MM.1S (cell line): Measurements from ENCODE around the gene DNAH8.

ENCODE experiments used
- DNase-seq: peaks from one replicate; pipeline ENCODE4 v3.0.0-alpha.2; 2015
- H2AFZ ChIP-seq: fragments of 300-600 bp; sonication (generic); 2 replicates; pipeline ENCODE4 v1.6.0; 2016; ENCODE audit warnings: antibody characterized with exemption, low read length
- H3F3A ChIP-seq: fragments of 300-600 bp; sonication (generic); 2 replicates; pipeline ENCODE4 v1.6.1; 2016; ENCODE audit warnings: mild to moderate bottlenecking, antibody characterized with exemption, low read length, moderate library complexity, mixed read lengths; ENCODE audit not compliant: insufficient read depth
- H3K27ac ChIP-seq: fragments of 300-600 bp; sonication (generic); 2 replicates; pipeline ENCODE4 v1.5.1; 2016; ENCODE audit warnings: mild to moderate bottlenecking, low read length
- H3K27me3 ChIP-seq: fragments of 300-600 bp; sonication (generic); replicated peaks from 2 replicates; pipeline ENCODE4 v1.6.0; 2016; ENCODE audit warnings: low read length; ENCODE audit not compliant: insufficient read depth
- H3K36me3 ChIP-seq: fragments of 300-600 bp; sonication (generic); replicated peaks from 2 replicates; pipeline ENCODE4 v1.6.1; 2016; ENCODE audit warnings: mild to moderate bottlenecking, low read length, mixed read lengths; ENCODE audit not compliant: insufficient read depth
- H3K4me1 ChIP-seq: fragments of 300-600 bp; sonication (generic); 2 replicates; pipeline ENCODE4 v1.6.1; 2016; ENCODE audit warnings: low read length, mixed read lengths
- H3K4me2 ChIP-seq: fragments of 300-600 bp; sonication (generic); 2 replicates; pipeline ENCODE4 v1.6.0; 2016; ENCODE audit warnings: low read depth, low read length
- H3K4me3 ChIP-seq: fragments of 300-600 bp; sonication (generic); 2 replicates; pipeline ENCODE4 v1.5.1; 2016; ENCODE audit warnings: low read length, mixed read lengths
- H3K79me2 ChIP-seq: fragments of 300-600 bp; sonication (generic); 2 replicates; pipeline ENCODE4 v1.6.1; 2016; ENCODE audit warnings: mixed run types, low read length, mixed read lengths
- H3K9ac ChIP-seq: fragments of 300-600 bp; sonication (generic); 2 replicates; pipeline ENCODE4 v1.6.1; 2016; ENCODE audit warnings: low read length, mixed read lengths
- H3K9me2 ChIP-seq: fragments of 300-600 bp; sonication (generic); replicated peaks from 2 replicates; pipeline ENCODE4 v1.6.1; 2016; ENCODE audit warnings: mild to moderate bottlenecking, low read length, mixed read lengths; ENCODE audit not compliant: insufficient read depth
- H3K9me3 ChIP-seq: fragments of 300-600 bp; sonication (generic); replicated peaks from 2 replicates; pipeline ENCODE4 v1.6.1; 2016; ENCODE audit warnings: mild to moderate bottlenecking, low read length, mixed read lengths; ENCODE audit not compliant: insufficient read depth
- H4K20me1 ChIP-seq: fragments of 300-600 bp; sonication (generic); 2 replicates; pipeline ENCODE4 v1.6.1; 2016; ENCODE audit warnings: mild to moderate bottlenecking, low read length, moderate library complexity, mixed read lengths; ENCODE audit not compliant: insufficient read depth
- EZH2 ChIP-seq: fragments of 300-600 bp; sonication (generic); optimal IDR thresholded peaks from 2 replicates; pipeline ENCODE3; 2017; ENCODE audit warnings: low read depth, mild to moderate bottlenecking, antibody characterized with exemption, low read length, mixed read lengths
- EZH2phosphoT487 ChIP-seq: fragments of 300-600 bp; sonication (generic); IDR thresholded peaks from 2 replicates; pipeline ENCODE4 v1.6.1; 2018; ENCODE audit warnings: antibody characterized with exemption, low read length
- TF ChIP-seq, protein P1 (sequence below): fragments of 300-600 bp; sonication (generic); IDR thresholded peaks from 2 replicates; pipeline ENCODE4 v1.5.1; 2016; ENCODE audit warnings: antibody characterized with exemption, low read length, mixed read lengths

Gene DNAH8

DNA sequence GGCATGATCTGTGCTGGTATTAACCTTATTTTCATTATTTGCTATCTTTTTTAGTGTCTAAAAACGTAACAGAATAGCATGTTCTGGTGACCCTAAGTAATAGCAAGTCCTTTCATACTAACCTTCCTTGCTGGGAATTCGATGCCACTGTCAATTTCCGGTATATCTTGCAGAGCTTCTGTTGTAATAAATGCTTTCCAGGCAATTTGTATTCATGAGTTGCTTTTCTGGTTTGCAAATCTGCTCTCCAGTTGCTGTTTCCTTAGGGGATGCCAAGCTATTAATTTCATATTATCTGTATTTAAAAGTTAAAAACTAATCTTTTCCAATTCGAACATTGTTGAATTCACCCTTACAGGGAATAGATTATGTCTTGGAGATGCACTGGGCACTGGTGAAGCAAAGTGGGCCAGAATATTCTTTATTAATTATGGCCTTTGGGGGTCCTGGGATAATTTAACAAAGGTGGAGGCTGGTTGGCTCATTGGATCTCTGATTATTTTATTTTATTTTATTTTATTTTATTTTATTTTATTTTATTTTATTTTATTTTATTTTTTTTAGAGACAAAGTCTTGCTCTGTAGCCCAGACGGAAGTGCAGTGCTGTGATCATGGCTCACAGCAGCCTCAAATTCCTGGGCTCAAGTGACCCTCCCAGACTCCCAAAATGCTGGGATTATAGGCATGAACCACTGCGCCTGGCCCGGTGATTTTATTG, 209.8 kb downstream of the DNAH8 start:
- Histone ChIP-seq H4K20me1 (no peaks in the 10 kb centered on the region), H3K36me3 (no peaks in the 10 kb centered on the region), H3K4me1 (no peaks in the 10 kb centered on the region), H3K27ac (no peak overlapping the region), H3K27me3 (no peaks in the 10 kb centered on the region), H3K79me2 (no peaks in the 10 kb centered on the region), H3K9me3 (no peaks in the 10 kb centered on the region), H3K4me2 (no peak overlapping the region), H3F3A (no peaks in the 10 kb centered on the region), H3K4me3 (no peak overlapping the region), H3K9me2 (no peaks in the 10 kb centered on the region), H2AFZ (no peak overlapping the region), H3K9ac (no peak overlapping the region)
- DNase-seq = no peak
- no peak for TF ChIP-seq EZH2phosphoT487
- TF ChIP-seq, protein P1, sequence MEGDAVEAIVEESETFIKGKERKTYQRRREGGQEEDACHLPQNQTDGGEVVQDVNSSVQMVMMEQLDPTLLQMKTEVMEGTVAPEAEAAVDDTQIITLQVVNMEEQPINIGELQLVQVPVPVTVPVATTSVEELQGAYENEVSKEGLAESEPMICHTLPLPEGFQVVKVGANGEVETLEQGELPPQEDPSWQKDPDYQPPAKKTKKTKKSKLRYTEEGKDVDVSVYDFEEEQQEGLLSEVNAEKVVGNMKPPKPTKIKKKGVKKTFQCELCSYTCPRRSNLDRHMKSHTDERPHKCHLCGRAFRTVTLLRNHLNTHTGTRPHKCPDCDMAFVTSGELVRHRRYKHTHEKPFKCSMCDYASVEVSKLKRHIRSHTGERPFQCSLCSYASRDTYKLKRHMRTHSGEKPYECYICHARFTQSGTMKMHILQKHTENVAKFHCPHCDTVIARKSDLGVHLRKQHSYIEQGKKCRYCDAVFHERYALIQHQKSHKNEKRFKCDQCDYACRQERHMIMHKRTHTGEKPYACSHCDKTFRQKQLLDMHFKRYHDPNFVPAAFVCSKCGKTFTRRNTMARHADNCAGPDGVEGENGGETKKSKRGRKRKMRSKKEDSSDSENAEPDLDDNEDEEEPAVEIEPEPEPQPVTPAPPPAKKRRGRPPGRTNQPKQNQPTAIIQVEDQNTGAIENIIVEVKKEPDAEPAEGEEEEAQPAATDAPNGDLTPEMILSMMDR = no peak
- TF ChIP-seq EZH2 = no peak

DNA sequence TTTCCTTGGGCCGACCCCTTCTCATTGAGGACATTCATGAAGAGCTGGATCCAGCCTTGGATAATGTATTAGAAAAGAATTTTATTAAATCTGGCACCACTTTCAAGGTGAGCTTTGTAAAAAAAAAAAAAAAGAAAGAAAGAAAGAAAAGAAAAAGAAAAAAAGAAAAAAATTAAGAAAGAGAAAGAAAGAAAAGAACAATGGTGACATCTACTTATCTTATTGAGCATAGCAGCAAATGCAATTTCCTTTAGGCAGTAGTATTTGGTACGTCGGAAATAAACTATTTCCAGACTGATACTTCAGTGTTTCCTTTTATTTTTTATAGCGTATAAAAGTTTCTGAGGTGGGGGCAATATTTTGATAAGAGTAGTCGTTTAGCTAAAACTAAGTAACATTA, 214.4 kb downstream of the DNAH8 start:
- H3K9ac ChIP-seq = no peak overlapping the region
- H4K20me1 ChIP-seq = no peaks in the 10 kb centered on the region
- TF ChIP-seq EZH2 (no peak), EZH2phosphoT487 (no peak)
- TF ChIP-seq, protein P1 = no peak
- H3F3A ChIP-seq = no peaks in the 10 kb centered on the region
- DNase-seq = no peak
- no peaks in the 10 kb centered on the region for H3K79me2 ChIP-seq
- no peak overlapping the region for H2AFZ ChIP-seq
- no peak overlapping the region for H3K27ac ChIP-seq
- H3K4me2 ChIP-seq = no peak overlapping the region
- H3K9me3 ChIP-seq = no peaks in the 10 kb centered on the region
- no peaks in the 10 kb centered on the region for H3K4me1 ChIP-seq
- no peaks in the 10 kb centered on the region for H3K27me3 ChIP-seq
- H3K4me3 ChIP-seq = no peak overlapping the region
- H3K36me3 ChIP-seq = no peaks in the 10 kb centered on the region
- H3K9me2 ChIP-seq = no peaks in the 10 kb centered on the region

DNA sequence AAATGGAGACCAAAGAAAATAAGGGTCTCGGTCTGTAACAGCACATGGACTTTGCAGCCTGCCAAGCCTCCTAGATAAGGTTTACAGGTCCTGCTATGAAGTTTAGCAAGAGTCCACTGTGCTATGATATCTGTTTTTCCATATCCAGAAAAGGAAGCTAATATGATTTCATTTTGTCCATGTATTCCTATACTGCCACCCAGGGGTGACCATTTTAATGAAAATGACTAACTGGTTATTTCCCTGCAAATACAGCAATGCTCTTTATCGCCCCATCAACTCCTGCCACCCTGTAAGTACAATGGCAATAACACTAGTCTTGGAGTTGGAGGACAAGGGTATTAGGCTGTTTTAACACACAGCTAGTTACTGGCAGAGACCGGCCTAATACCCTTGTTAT, 218.3 kb downstream of the DNAH8 start:
- Histone ChIP-seq H3K9me3 (no peaks in the 10 kb centered on the region), H3K4me1 (no peaks in the 10 kb centered on the region), H3K79me2 (no peaks in the 10 kb centered on the region), H3K4me3 (no peak overlapping the region), H3K9me2 (no peaks in the 10 kb centered on the region), H3K27me3 (no peaks in the 10 kb centered on the region), H3F3A (no peaks in the 10 kb centered on the region), H3K36me3 (no peaks in the 10 kb centered on the region), H3K4me2 (no peak overlapping the region), H4K20me1 (no peaks in the 10 kb centered on the region), H3K27ac (no peak overlapping the region), H3K9ac (no peak overlapping the region), H2AFZ (no peak overlapping the region)
- TF ChIP-seq, protein P1 = peak; percentile 28; the same call in 1 of the 2 replicates
- TF ChIP-seq EZH2phosphoT487 (no peak), EZH2 (no peak)
- DNase-seq = peak; percentile 13
